Effector memory CD8-positive, alpha-beta T cell (primary cell): ENCODE results near the gene OR2T5.
A peak's percentile ranks its signal among the peaks of the same experiment; 100 is the strongest.
"Not testable (repeated sequence)": the region's sequence is repeated elsewhere in the genome, so short reads cannot be mapped to it uniquely, and the experiment has no call there.

Experiments
- ATAC-seq: fragments of 150-1000 bp; cut with Tn5 transposase; replicated peaks from 2 replicates; pipeline ENCODE4 v1.10.0; 2021; ENCODE audit warnings: mild to moderate bottlenecking, moderate library complexity
- DNase-seq, 3 experiments: peaks; one replicate each; pipeline ENCODE4 v3.0.0; 2021
- H3K27ac Mint-ChIP-seq, 2 donors: one replicate each; pipeline ENCODE4 v1.8.0; 2022; ENCODE audit warnings: mild to moderate bottlenecking in 2 of 2, mixed read lengths in 2 of 2, moderate library complexity in 2 of 2
- H3K27me3 Mint-ChIP-seq, 2 donors: one replicate each; pipeline ENCODE4 v1.8.0; 2022; ENCODE audit warnings: mixed read lengths in 2 of 2
- H3K36me3 Mint-ChIP-seq: one replicate; pipeline ENCODE4 v1.8.0; 2022; ENCODE audit warnings: mild to moderate bottlenecking, moderate library complexity, mixed read lengths; ENCODE audit not compliant: insufficient read depth
- H3K4me1 Mint-ChIP-seq, 2 donors: one replicate each; pipeline ENCODE4 v1.8.0; 2022; ENCODE audit warnings: low read depth in 2 of 2, mixed read lengths in 2 of 2
- H3K4me3 Mint-ChIP-seq, 2 donors: one replicate each; pipeline ENCODE4 v1.8.0; 2022; ENCODE audit warnings: mild to moderate bottlenecking in 2 of 2, mixed read lengths in 2 of 2, moderate library complexity in 2 of 2
- H3K9me3 Mint-ChIP-seq, 2 donors: one replicate each; pipeline ENCODE4 v1.8.0; 2022; ENCODE audit warnings: mixed read lengths in 2 of 2

Gene OR2T5

DNA sequence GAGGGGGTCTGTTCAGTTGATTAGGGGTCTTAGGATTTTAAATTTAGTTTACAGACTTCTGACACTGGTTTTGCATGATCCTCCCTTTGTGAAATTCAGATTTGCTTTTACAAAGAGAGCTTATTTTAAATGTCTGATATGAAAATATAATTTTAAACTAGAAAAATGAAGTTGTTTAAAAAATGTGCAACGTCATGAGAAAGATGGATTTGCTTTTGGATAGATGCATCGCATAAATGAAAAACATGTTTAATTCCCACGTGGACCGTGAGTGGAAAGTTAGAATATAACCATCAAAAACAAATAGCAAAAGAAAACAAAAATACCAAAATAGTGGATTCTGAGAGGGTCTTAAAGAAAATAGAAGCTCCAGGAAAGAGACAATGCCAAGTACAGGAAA lies 17.2 kb upstream of the OR2T5 start:
- Mint-ChIP-seq H3K4me1 (no peaks in the 10 kb centered on the region), H3K4me3 (no peak overlapping the region), H3K9me3 (no peaks in the 10 kb centered on the region), H3K27me3 (peaks cover 0 to 16% of the 10 kb centered on the region in 2 donors), H3K36me3 (no peaks in the 10 kb centered on the region), H3K27ac (no peak overlapping the region)
- no peak for DNase-seq
- ATAC-seq: no peak

DNA sequence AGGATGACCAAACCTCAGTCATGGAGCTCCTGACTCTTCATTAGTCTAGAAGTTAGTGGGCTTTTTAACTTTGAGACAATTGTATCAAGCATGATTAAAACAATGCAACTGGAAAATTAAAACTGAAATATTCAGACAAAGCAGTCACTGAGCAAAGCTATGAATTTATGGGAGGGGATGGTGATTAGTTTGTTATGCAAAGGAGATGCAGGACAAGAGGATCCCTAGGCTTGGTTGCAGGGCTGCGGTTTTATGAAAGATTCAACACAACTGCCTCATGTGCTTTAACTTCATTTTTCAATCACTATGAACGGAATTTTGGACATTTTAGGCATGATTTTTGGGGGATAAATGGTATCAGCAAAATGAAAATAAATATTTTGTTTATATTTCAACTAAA lies 16.3 kb upstream of the OR2T5 start:
- H3K9me3 Mint-ChIP-seq, H3K36me3 Mint-ChIP-seq, H3K27ac Mint-ChIP-seq, H3K4me3 Mint-ChIP-seq, H3K4me1 Mint-ChIP-seq, ATAC-seq, DNase-seq: not testable (repeated sequence)
- H3K27me3 Mint-ChIP-seq: peaks cover 0 to 16% of the 10 kb centered on the region in 2 donors

DNA sequence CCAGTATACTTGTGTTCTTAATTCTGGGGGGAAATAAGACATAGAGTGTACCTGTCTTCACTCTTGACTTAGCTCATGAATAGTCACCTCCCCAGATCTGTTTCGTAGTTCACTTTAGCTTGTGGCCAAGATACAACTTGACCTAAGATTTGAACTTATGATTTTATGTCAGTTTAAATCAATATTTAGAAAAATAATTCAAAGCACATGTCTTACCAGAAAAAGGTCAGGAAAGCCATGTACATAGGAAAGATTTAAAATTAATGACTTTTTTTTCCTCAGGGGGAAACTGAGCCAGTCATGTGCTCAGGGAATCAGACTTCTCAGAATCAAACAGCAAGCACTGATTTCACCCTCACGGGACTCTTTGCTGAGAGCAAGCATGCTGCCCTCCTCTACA lies 15.3 kb upstream of the OR2T5 start, which contains the start of gene OR2T3:
Gene OR2T3 (plus strand): TSS at position 301 of the 400 bp plus-strand sequence. CDS start 0 bp downstream, at position 301.
- H3K9me3 Mint-ChIP-seq, ATAC-seq: not testable (repeated sequence)

DNA sequence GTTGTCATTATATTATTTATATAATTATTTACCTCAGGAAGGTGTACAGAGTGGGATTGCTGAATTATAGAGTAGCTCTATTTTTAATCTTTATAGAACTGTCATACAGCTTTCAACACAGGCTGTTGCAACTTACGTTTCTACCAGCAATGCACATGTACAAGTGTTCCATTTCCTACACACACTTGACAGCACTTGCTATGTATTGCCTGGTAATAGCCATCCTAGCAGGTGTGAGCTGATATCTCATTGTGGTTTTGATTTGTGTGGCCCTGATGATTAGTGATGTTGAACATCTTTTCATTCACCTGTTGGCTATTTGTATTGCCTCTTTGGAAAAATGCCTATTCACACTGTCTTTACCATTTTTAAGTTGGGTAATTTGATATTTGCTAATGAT lies 12.7 kb upstream of the OR2T5 start:
- H3K4me1 Mint-ChIP-seq, DNase-seq, H3K4me3 Mint-ChIP-seq: not testable (repeated sequence)

More for the DNA sequence above, 15.3 kb upstream of the OR2T5 start, which contains the start of gene OR2T3:
- H3K4me3 Mint-ChIP-seq, DNase-seq, H3K27ac Mint-ChIP-seq, H3K36me3 Mint-ChIP-seq, H3K4me1 Mint-ChIP-seq: not testable (repeated sequence)
- peaks cover 0 to 12% of the 10 kb centered on the region in 2 donors for H3K27me3 Mint-ChIP-seq

DNA sequence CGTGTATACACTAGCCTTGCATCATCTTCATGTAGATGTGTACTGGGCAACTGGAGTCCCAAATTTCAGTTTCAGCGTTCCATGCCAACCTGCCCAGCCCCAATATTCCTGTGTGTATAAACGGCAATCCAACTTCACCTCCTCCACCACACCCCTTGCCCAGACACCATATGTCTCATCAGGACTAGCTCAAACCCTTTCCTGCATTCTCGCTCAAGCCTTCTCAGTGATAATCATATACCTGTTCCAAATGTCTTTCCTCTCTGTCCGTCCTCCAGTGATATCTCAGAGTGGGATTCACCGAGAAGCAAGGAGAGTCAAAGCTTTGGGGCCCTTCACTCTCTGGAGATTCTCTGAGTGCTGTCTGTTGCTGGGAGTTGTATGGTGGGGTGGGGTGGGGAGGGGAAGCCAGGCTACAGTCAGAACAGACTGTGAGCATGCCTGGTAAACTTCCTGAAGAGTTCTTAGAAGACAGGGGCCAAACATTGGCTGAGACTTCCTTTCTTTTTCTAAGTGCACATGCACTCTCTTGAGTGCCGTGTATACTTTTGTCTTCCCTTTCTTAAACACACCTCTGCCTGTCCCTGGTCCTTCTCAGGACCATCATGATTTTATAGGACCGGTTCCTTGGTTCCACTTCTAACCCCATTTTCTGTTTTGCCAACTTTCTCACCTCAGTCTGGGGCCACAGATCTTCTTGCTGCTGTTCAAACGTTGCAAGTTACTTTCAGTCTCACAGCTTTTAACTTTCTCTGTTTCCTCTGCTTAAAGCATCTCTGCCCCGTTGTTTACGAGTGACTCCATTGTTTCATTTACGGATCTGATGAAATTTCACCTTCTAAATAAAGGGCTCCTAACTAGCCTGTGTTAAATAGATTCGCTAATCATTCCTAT lies 6.5 kb upstream of the OR2T5 start:
- H3K36me3 Mint-ChIP-seq, H3K4me1 Mint-ChIP-seq, H3K9me3 Mint-ChIP-seq, H3K27me3 Mint-ChIP-seq, DNase-seq: not testable (repeated sequence)
- peak overlapping the region; percentile 22 to 30 for H3K27ac Mint-ChIP-seq
- H3K4me3 Mint-ChIP-seq: peak overlapping the region; percentile 24 to 70
- peak; percentile 64 for ATAC-seq

More for the DNA sequence above, 12.7 kb upstream of the OR2T5 start:
- H3K27me3 Mint-ChIP-seq, ATAC-seq, H3K9me3 Mint-ChIP-seq, H3K36me3 Mint-ChIP-seq, H3K27ac Mint-ChIP-seq: not testable (repeated sequence)

DNA sequence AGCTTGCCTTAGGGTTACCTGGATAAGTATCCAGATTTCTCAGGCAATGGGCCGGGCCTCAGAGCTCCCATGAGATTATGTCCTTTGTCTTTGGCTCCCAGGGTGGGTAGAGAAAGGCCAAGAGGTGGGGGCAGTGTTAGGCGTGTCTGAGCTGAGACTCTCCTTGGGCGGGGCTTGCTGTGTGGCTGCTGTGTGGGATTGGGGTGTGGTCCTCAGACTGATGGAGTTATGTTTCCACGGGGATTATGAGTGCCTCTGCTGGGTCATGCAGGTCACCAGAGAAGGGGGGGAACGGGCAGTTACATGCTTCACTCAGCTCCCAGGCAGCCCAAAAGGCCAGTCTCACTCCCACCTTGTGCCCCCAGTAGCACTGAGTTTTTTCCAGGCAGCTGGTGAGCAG lies 8.3 kb downstream of the OR2T5 start:
- not testable (repeated sequence) for H3K36me3 Mint-ChIP-seq, H3K27ac Mint-ChIP-seq, H3K9me3 Mint-ChIP-seq, H3K27me3 Mint-ChIP-seq, H3K4me1 Mint-ChIP-seq, ATAC-seq, DNase-seq, H3K4me3 Mint-ChIP-seq

DNA sequence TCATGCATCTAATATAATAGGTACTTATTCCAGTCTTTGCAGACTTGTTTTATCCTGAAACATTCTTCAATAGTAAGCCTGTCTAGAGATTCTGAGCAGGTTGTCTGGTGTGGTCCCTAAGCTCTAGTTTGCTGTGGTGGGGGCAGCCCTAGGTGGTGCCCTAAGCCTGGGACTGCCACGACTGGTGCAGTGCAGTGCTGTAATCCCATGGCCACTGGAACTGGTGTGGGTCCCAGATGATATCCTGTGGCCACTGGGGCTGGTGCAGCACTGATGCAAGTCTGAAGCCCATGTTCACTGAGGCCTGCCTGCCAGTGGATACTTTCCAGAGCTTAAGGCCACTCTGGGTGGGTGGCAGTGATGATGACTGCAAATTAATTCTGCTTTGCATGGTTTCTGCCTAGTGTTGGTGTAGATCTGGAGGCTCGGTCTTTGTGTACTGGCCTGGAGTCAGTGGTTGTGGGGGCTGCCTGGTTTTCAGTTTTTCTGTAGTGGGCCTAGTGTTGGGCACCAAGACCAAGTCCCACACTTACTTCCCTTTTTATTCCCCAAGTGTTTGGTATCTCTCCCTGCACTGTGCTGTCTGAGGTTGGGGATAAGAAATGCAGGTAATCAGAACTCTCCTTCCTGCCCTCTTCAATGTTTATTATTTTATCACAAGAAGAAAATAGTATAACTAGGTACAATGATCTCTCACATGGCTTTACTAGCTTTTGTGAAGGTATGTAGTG lies 12.1 kb downstream of the OR2T5 start:
- not testable (repeated sequence) for H3K9me3 Mint-ChIP-seq, H3K27me3 Mint-ChIP-seq, H3K4me3 Mint-ChIP-seq, ATAC-seq, H3K27ac Mint-ChIP-seq, DNase-seq, H3K36me3 Mint-ChIP-seq, H3K4me1 Mint-ChIP-seq

DNA sequence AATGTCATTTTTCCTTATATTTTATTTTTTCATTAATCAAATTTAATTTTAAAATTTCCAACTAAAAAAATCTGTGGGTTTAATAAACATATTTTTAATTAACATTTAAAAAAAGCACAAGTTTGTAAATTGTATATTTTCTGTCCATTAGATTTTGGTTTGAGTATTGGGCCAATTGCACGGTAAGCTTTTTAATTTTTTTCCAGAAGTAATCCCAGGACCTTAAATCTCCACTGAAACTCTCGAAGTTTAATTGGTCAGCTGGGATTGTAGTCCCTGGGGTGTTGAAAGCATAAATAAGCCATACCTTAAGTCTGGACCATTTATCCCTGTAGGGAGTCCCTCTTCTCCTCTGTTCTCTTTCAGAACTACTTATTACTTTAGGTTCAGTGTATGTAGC lies 19.4 kb downstream of the OR2T5 start, which contains the start of gene OR2G6:
Gene OR2G6 (plus strand): TSS at position 301 of the 400 bp plus-strand sequence. CDS start 13,574 bp downstream, outside the sequence.
- DNase-seq, H3K4me1 Mint-ChIP-seq, H3K4me3 Mint-ChIP-seq, H3K36me3 Mint-ChIP-seq, H3K9me3 Mint-ChIP-seq, H3K27me3 Mint-ChIP-seq, H3K27ac Mint-ChIP-seq, ATAC-seq: not testable (repeated sequence)

DNA sequence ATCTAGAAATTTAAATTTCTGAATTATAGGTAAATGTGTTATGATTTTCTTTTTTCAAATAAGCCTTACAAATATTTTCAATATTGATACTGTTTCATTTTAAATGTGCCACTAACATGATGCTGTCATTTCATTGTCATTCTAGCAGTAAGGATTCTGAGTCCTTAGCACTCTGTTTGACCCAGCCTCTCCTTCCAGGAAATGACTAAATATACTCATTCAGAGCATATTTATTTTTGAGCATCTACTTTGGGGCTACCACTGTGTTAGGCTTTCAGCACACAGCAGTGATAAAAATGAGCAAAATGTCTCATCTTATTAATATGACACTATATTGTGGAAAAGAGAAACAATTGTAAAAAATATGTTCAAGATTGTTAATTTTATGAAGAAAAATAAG lies 21.8 kb downstream of the OR2T5 start:
- not testable (repeated sequence) for H3K27ac Mint-ChIP-seq, DNase-seq, H3K9me3 Mint-ChIP-seq, H3K4me1 Mint-ChIP-seq, H3K4me3 Mint-ChIP-seq, H3K36me3 Mint-ChIP-seq, H3K27me3 Mint-ChIP-seq, ATAC-seq

DNA sequence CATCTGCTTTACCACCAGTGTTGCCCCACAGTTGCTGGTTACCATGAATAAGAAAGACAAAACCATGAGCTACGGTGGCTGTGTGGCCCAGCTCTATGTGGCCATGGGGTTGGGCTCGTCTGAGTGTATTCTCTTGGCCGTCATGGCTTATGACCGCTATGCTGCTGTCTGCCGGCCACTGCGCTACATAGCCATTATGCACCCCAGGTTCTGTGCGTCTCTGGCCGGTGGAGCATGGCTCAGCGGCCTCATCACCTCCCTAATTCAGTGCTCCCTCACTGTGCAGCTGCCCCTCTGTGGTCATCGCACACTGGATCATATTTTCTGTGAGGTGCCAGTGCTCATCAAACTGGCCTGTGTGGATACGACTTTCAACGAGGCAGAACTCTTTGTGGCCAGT lies 33.5 kb downstream of the OR2T5 start:
- no peaks in the 10 kb centered on the region for H3K4me1 Mint-ChIP-seq
- DNase-seq (no peak), ATAC-seq (no peak)
- no peaks in the 10 kb centered on the region for H3K9me3 Mint-ChIP-seq
- peaks cover 0 to 22% of the 10 kb centered on the region in 2 donors for H3K27me3 Mint-ChIP-seq
- no peak overlapping the region for H3K4me3 Mint-ChIP-seq
- no peaks in the 10 kb centered on the region for H3K36me3 Mint-ChIP-seq
- H3K27ac Mint-ChIP-seq: no peak overlapping the region

DNA sequence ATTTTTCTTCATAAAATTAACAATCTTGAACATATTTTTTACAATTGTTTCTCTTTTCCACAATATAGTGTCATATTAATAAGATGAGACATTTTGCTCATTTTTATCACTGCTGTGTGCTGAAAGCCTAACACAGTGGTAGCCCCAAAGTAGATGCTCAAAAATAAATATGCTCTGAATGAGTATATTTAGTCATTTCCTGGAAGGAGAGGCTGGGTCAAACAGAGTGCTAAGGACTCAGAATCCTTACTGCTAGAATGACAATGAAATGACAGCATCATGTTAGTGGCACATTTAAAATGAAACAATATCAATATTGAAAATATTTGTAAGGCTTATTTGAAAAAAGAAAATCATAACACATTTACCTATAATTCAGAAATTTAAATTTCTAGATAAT lies 49.1 kb downstream of the OR2T5 start:
- not testable (repeated sequence) for ATAC-seq, H3K4me1 Mint-ChIP-seq, DNase-seq, H3K9me3 Mint-ChIP-seq, H3K36me3 Mint-ChIP-seq, H3K27ac Mint-ChIP-seq, H3K4me3 Mint-ChIP-seq, H3K27me3 Mint-ChIP-seq
